ENCODE data around the gene ODAD4.
"Not testable (repeated sequence)": the region's sequence is repeated elsewhere in the genome, so short reads cannot be mapped to it uniquely, and the experiment has no call there.

The ODAD4 gene

GRCh38 chr17:42005166-42005565 lies 74.7 kb downstream of the ODAD4 start:
- DNase-seq, result no peak

GRCh38 chr17:42009170-42009569 lies 78.8 kb downstream of the ODAD4 start:
- DNase-seq, result no peak

GRCh38 chr17:42010266-42010680 lies 79.9 kb downstream of the ODAD4 start:
- not testable (repeated sequence) for DNase-seq

GRCh38 chr17:42010898-42011516 lies 80.6 kb downstream of the ODAD4 start:
- DNase-seq, result no peak

GRCh38 chr17:42012363-42012762 lies 81.9 kb downstream of the ODAD4 start:
- DNase-seq, result not testable (repeated sequence)

- DNase-seq, result not testable (repeated sequence)
Measured at GRCh38 chr17:42013740-42014139, 83.3 kb downstream of the ODAD4 start.

All from CD4-positive, alpha-beta T cell treated with Interleukin-17A for 1 hour (primary cell).